Right ventricle myocardium inferior (tissue), 1 donor: ENCODE data around the gene MYRIP. TPM values are rescaled to one million over a fixed set of nuclear protein-coding genes. Genes with fewer than 3 reads are reported as not detected.

Experiments
- ATAC-seq: fragments of 200-7000 bp; cut with Tn5 transposase; one replicate; pipeline ENCODE4 v1.9.1; 2020; ENCODE audit warnings: mild to moderate bottlenecking, moderate library complexity
- DNase-seq: peaks from one replicate; pipeline ENCODE4 v3.0.0; 2021; ENCODE audit errors: missing footprints
- intact Hi-C: fragments of 100-400 bp; cut with DNase I; formaldehyde crosslinking; loops from one replicate; pipeline ENCODE4 v1.11.0; 2022
- total RNA-seq: library from RNA; stranded (reverse); fragmentation: NEBNext Ultra II Directional; extraction: Animal tissue kit (Norgen Biotek cat#: 25700); gene quantifications from one replicate; pipeline ENCODE4 v1.2.1, GENCODE V29; 2021
- donor health status: DM: no; HTN: yes; CAD: no; lungs with severe emphysema.

Gene MYRIP
- total RNA-seq, 1 donor from 2014 or later: 2.1 TPM

DNA sequence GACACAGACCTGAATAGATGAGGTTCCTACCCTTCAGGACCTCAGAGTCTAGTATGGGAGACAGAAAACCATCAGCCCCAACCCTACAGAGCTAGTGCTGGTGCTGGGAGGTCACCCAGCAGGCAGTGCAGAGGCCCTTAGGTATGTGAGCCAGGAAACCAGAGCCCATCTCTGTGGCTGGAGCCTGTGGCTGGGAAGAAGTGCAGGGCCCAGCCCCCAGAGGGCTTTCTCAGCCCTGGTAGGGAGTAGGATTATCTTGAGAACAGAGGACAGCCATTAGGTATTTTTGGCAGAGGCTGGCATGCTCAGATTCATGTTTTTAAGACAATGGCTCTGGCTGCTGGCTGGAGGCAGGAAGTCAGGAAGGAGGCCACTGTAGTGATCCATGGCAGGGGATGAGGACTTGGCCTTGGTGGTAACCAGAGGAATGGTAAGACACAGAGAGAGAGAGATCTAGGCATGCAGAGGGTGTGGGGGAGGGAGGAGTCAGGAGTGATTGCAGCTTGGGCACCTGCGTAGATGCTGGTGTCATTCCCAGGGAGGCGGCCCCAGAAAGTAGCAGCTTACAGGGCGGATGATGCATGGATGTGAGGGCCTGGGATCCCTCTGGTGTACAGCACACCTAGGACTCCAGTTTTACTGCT lies 279.2 kb downstream of the MYRIP start:
- DNase-seq: no peak
- ATAC-seq: no peak
- intact Hi-C loops: no loop called here

DNA sequence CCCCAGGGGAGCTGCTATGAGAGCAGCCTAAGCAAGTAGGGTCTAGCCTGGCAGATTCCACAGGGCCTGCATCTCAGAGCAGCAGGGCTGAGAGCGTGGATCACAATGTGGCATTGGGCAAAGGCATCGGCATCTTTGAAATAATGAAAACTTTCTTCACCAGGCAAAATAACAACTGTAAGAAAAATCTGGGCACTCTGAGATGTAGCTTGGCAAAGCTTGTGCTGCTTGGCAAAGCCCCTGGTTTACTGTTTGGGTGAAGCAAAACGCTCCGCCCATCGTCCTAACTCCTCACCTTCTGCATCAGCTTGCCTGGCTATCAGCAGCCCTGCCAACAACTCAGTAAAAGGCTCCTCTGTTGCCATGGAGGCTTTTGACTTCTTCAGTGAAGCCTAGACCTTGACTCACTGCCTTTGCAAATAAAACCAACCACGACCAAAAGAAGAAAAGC lies 287.3 kb downstream of the MYRIP start:
- ATAC-seq: no peak
- DNase-seq: no peak
- intact Hi-C loops: no loop called here

DNA sequence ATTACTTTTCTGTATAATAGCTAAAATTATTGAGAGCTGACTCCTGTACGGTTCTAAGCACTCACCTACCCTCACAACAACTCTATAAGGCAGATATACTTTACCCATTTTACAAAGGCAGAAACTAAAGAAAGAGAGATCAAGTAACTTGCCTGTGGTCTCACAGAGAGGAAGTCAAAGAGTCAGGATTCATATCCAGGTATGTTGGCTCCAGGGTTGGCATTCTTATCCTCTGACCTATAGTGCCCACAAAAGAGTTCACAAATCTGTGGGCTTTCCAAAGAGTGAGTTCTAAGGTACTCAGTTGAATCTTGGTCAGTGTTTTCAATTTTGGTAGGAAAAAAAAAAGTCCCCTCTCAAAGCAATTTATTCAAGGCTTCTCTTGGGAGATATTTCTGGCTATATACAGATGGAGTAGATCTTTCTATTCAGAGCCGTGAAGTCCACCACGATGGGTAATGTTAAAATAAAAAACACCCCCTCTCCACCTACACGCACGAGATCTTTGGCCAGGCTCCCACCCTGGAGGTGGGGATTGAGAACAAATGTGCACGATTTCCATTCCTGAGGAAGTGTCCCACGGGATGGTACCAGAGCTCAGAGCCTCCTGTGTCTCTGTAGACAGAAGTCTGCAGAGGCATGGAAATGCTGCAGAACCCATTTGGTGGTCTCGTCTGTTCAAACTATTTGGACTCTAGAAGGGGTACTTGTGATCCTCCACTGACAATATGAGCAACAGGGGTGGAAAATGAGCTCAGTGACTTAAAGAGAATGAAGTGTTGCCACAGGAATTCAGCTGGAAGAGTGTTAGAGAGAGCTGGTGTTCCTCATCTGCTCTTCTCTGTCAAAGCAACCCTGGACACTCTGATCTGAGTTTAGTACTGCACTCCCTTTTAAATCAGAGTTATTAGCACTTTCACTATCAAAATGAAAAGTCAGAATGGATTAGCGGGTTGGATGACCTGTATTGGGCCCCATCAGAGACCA lies 288.0 kb downstream of the MYRIP start:
- ATAC-seq (no peak), DNase-seq (no peak)
- intact Hi-C loops: no loop called here

DNA sequence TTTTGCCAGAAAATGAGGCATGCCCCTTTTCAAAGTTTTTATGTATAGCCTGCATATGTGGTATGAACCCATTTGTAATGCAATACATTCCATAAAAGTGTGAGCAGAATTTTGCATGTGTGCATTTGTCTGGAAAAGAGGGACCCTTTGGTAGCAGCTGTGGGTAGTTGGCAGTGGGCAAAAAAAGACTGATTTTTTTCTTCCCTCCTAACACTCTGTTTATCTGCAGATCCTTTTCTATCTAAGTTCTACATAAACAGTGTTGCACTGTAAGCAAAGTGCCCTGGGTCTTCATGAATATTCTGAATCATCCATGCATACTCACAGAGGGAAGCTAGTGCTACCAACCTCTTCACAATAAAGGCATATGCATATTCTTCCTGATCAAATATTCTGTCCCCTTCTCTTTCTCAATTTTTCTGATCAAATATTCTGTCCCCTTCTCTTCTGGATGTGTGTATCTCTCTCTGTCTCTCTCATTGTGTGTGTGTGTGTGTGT lies 288.9 kb downstream of the MYRIP start:
- no peak for ATAC-seq
- no peak for DNase-seq
- intact Hi-C loops: no loop called here

DNA sequence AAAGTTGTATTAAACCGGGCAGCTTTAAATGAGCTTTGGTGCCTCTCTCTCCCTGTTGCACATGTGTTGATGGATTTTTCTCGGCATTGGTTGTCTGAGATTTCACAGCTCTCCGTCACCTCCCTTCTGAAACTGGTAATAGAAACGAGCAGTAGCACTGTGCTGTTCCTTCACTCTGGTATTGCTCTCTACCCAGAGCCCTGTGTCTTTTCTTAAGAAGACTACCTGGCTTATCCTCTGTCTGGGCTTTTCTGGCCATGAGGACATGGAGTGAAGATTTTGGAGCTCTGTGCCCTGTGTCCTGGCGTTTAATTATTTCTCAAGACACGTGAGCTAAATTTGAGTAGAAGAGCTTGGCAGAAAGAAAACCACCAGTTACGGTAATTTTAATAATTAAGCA lies 290.5 kb downstream of the MYRIP start:
- intact Hi-C loops: no loop called here
- DNase-seq (no peak), ATAC-seq (no peak)

DNA sequence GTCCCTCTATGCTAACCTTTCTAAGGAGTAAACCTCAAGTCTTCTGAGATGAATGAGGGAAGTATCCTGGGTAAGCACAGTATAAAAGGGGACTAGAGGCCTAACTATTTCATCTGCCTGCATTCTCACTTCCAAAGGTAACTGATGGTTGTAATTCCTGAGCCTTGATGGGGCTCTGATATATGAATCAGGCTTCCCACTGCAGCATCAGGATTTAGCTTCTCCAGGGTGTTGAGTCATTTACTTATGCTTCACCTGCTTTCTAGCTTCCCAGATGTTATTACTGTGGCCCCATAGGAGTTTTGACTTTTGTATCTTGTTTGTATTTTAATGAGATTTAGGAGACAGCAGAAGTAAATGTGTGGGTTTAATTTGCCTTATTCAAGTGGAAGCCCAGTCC lies 292.8 kb downstream of the MYRIP start:
- ATAC-seq (no peak), DNase-seq (no peak)
- intact Hi-C loops: no loop called here

DNA sequence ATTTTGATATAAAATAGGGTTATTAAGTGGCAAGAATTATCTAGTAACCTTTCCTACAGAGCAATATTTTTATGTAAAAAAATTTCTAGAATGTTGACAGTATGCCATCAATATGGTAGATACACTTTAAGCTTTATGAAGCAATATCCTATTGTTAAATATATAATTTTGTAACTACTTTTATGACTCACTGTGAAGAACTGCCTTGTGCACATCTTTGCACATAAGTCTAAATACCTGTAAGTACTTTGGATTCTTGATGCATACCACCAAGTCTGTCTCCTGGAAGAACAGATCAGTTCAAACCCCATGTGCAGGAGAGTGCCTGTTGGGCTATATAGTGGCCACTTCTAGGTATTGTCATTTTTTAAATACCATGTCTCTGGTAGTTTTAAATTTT lies 294.4 kb downstream of the MYRIP start:
- ATAC-seq (no peak), DNase-seq (no peak)
- intact Hi-C loops: no loop called here

DNA sequence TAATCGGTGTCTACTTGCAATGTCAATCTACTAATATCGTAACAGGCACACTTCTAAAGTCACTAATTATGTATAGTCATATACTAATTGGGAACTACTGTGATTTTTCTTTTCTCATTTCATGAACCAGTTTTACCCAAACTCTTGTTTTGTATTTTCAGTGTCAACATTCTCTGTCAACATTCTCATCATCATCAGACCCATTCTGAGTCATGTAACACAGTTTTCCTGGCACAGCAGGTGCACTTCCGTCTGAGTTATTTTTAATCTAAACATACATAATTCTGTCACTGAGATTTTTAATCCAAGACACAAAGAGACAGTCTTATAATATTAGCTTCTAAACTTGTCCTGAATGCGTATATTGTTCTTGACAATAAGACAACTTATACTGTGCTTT lies 295.0 kb downstream of the MYRIP start:
- intact Hi-C loops: no loop called here
- ATAC-seq (no peak), DNase-seq (no peak)

DNA sequence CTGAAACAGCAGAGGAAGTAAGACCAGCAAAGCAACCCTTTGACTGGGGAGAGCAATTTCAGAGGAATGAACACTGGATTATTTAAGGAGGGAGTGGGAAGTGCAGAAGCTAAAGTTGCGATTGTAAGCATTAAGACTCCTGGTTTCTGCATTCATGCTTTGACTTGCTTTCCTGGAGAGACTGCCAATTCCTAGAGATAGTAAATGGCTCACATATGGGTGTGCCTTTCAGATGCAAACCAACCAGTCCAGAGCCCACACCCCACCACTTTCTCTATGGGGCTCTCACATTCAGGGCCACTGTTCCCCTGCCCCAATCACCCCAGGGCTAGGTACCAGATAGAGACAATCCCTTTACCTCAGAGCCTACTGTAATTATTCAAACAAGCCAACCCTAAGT lies 299.2 kb downstream of the MYRIP start:
- intact Hi-C loops: no loop called here
- no peak for DNase-seq
- ATAC-seq: no peak

DNA sequence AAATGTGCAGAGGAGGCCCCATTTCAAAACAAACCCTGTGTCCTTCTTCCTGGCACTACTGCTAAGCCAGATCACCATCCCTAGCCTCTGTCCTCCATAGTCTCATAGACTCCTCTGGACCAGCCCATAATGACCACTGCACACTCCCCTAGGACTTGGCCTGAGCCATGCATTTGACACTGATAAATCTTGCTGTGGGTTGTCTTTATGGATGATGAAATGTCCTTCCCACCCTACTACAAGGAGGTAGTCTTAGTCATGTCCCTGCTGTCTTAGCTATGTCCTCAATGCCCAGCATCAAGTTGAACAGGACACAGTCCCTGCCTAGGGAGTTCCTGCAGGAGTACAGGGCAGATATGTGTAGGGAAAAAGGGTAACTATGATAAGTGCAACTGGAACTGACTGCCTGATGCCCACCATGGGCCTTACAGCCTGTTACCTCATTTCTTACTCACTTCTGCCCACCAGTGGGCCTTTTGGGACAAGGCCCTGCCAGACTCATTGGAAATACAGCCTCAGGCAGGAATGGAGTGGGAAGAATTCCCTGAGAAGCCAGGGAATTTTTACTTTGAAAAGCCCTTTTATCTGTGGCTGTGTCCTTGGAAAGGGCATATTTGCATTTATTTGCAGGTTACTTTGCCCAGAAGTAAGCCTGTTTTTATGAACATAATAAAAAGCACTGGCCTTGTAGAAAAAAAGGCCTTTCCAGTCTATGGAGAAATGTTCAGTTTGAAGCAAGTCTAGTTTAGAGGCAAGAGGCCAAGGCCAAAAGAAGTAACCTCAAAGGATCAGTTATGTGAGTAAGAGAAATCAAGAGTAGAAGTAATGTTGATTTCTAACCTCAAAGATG lies 300.5 kb downstream of the MYRIP start:
- no peak for ATAC-seq
- intact Hi-C loops: no loop called here

DNA sequence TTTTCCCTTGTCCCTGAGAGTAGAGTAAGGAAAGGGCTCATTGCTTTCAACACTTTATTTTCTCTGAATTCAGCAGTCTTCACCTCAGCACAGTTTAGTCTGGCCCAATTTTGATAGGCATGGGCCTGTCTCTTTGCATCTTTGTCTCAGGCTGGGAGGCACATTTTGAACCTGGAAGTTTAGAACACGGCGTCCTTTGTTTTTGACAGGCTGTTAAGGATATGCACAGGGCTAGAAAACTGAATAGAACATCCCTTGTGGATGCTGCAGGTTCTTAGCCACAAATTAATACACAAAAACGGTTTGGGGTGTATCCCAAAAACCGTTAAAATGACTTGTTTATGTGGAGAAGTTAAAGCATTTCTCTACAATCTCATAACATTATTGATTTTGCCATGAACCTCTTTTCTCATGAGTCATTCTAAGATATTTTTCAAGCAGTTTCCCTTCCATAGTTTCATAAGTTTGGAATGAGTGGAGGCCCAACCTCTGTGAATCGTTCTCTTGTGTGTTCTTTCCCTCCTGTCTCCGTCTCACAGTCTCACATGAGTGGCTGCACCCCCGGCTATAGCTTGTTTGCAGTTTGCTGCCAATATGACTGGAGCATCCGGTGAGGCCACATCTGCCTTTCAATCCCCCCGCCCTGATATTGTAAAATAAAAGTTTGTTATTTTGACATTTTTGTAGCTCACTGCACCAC lies 307.2 kb downstream of the MYRIP start:
- DNase-seq: no peak
- intact Hi-C loops: no loop called here
- ATAC-seq: no peak

More for the DNA sequence above, 300.5 kb downstream of the MYRIP start:
- DNase-seq: no peak

DNA sequence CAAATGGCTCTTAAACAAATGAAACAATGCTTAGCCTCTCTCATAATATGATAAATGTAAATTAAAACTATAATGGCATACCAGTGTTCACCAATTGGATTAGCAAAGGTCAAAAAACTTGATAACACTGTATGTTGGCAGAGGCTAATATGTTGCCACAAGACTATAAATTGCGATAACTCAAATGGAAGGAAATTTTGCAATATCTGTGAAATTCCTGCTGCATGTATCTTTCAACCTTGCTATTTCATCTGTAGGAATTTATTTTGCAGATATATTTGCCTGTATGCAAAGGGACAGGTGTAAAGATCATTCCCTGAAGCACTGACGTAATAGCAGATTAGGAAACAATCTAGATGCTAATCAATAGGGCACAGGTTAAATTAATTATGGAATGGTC lies 308.7 kb downstream of the MYRIP start:
- no peak for DNase-seq
- intact Hi-C loops: no loop called here
- no peak for ATAC-seq

DNA sequence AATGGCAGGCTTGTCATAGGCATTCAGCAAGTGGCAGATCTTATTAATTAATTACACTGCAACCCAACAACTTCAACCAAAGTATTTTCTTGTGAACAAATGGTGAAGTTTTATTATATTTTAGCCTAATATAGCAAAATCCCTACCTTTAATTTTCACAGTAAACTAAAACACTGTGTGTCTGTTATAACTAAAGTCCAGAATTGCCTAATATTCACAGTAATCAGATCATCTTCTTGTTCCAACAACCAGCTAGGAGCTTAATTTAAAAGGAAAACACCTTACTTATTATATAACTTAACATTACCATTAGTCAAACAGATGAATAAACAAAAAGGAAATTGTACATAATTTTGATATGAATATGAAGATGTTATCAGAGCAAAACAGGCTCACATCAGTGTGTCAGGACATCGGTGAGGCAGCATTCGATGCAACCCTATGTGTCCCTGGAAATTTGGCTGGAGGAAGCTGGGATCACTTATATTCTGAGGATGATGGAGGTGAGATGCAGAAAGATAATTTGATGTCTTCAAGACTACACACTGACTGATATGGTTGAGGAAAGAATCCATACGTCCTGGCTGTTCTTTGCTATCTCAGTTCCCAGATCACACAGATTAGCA lies 310.8 kb downstream of the MYRIP start:
- DNase-seq (no peak), ATAC-seq (no peak)
- intact Hi-C loops: no loop called here

DNA sequence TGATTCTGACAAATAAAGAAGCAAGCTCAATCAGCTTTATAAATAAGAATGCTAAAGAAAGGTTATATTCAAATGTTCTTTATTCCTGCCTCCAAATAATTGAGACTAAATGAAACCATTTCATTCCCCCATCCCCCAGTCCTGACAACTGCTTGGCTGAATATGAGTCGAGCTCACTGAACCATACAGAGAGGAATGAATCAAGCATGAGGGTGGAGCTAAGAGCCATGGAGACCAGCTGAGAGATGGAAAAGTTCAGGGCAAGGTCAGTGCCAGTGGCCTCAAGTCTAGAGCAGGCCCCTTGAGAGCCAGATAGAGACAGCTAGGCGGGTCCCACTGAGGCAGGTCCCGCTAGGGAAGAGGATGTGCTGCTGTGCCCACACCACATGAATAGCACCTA lies 311.4 kb downstream of the MYRIP start:
- ATAC-seq: no peak
- DNase-seq: no peak
- intact Hi-C loops: no loop called here

DNA sequence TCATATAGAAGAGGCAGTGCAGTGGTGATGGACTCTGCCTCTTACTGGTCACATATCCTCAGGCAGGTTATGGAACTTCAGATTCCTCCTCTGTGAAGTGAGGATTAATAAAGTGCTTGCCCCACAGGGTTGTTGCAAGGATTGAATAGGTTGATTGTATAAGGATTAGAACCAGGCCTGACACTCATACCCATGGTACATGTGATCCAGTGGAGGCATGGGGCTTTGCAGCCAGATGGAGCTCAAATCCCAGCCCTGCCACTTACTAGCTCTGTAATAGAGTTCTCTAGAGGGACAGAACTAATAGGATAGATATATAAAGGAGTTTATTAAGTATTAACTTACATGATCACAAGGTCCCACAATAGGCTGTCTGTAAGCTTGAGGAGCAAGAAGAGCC lies 315.5 kb downstream of the MYRIP start:
- intact Hi-C loops: no loop called here
- no peak for DNase-seq
- ATAC-seq: no peak

DNA sequence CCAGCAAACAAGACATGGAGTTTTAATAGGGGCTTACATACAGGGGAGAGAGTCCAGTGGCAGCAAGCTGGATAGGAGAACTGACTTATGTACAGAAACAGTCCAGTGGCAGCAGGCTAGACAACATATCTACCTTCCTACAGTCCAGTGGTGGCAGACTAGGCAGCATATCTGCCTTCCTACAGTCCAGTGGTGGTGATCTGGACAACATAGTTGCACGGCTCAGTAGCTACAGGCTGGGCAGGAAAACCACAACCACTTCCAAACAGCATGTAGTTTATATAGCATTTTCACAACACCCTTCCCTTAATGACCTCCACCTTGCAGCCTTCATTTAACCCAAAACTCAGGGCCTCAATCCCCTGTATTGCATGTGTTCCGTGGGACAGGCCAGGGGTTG lies 318.8 kb downstream of the MYRIP start:
- ATAC-seq: no peak
- intact Hi-C loops: no loop called here
- no peak for DNase-seq

DNA sequence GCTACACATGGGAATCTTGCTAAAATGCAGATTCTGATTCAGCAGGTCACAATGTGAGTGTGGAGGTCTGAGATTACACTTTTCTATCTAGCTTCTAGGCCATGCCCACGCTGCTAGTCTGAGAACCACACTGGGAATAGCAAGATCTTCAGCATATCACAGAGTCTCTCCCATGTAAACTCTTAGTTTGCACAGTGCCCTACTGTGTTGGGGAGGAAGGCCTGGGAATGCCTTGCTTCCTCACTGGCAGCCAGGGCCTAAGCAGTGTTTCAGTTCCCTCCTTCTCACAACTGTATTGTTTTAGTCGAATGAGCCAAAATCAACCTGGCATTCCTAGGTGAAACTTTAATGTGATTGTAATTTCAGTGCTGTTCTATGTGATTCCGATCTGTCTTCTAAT lies 320.1 kb downstream of the MYRIP start:
- intact Hi-C loops: no loop called here
- DNase-seq (no peak), ATAC-seq (no peak)

DNA sequence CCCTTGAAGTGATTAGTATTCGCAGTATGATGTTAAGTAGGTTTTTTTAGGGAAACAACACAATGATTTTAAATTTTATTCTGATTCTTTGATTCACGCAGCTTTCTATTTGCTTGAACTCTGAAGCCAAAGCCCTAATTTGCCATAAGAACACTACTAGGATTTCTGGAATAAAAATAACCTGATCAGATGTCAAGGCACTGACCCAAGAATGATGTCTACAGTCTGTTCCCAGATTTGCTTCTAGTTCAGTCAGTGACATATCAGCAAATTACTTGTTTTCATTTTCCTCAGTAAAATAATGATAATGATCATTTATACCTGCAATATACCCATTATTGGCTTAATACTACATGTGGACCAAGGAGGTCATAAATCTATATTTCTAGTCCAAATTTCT lies 320.6 kb downstream of the MYRIP start:
- DNase-seq (no peak), ATAC-seq (no peak)
- intact Hi-C loops: no loop called here
